GM12892 (cell line): ENCODE data around the gene MRPS27.

Source experiments
- POLR2A ChIP-seq: IDR thresholded peaks from 2 replicates; pipeline ENCODE4 v1.6.1; 2011; ENCODE audit warnings: low read depth, low read length, control low read depth
- POLR2AphosphoS5 ChIP-seq: IDR thresholded peaks from 2 replicates; pipeline ENCODE4 v1.6.1; 2011; ENCODE audit warnings: low read depth, low read length, control low read depth
- TAF1 ChIP-seq: IDR thresholded peaks from 2 replicates; pipeline ENCODE4 v1.6.1; 2011; ENCODE audit warnings: low read depth, mild to moderate bottlenecking, control low read depth, low read length, borderline replicate concordance

DNA sequence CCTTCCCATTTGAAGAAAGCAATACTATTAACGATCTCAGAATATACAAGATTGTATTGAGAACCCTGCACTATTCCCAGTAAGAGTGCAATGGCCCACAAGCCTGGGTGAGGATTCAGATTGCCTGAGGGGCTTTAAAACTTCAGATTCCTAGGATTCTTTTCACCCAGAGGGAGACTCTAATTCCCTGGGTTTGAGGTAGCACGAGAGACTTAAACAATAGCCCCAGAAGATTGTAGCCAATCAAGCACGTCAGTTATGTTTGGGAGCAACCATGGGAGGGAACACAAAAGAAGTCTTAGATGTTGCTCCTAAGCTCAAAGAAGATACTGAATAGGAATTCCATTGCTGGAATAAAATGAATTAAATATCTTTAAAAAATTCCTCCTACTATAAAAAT lies 17.9 kb downstream of the MRPS27 start:
- no peak for TF ChIP-seq POLR2A
- TF ChIP-seq POLR2AphosphoS5 = no peak
- no peak for TF ChIP-seq TAF1
